ENCODE results near the gene CORO2A.

CORO2A gene

GRCh38 chr9:98158071-98158831 lies 34.2 kb downstream of the CORO2A start:
- no peak for DNase-seq (ENCODE audit: low read depth, low spot score)
- no peaks in the 10 kb centered on the region for H3K9me3 ChIP-seq (ENCODE audit: control insufficient read depth, insufficient read depth, low read length)
- no peak overlapping the region for H3K27ac ChIP-seq (ENCODE audit: low read length)
- no peaks in the 10 kb centered on the region; the same call in 1 of the 2 replicates for H3K4me1 ChIP-seq (ENCODE audit: control insufficient read depth, insufficient read depth, low read length)
- H3K27me3 ChIP-seq (ENCODE audit: control insufficient read depth, insufficient read depth, low read length), result no peaks in the 10 kb centered on the region
- no CpG with 5 or more reads among the region's 4 CpGs for WGBS (ENCODE audit: insufficient coverage, insufficient read length)
- H3K36me3 ChIP-seq (ENCODE audit: control insufficient read depth, insufficient read depth, low read length), result no peaks in the 10 kb centered on the region
- H3K4me3 ChIP-seq (ENCODE audit: low read length), result no peak overlapping the region

GRCh38 chr9:98157372-98157771 lies 35.1 kb downstream of the CORO2A start:
- Histone ChIP-seq H3K4me3 (ENCODE audit: low read length) (no peak overlapping the region), H3K27me3 (ENCODE audit: control insufficient read depth, insufficient read depth, low read length) (no peaks in the 10 kb centered on the region), H3K9me3 (ENCODE audit: control insufficient read depth, insufficient read depth, low read length) (no peaks in the 10 kb centered on the region), H3K36me3 (ENCODE audit: control insufficient read depth, insufficient read depth, low read length) (0 out of 2 replicates have a peak, but pooled peaks cover under 1% of the 10 kb centered on the region), H3K4me1 (ENCODE audit: control insufficient read depth, insufficient read depth, low read length) (no peaks in the 10 kb centered on the region), H3K27ac (ENCODE audit: low read length) (no peak overlapping the region)
- no CpG with 5 or more reads among the region's 10 CpGs for WGBS (ENCODE audit: insufficient coverage, insufficient read length)
- DNase-seq (ENCODE audit: low read depth, low spot score), result no peak

GRCh38 chr9:98154678-98155077 lies 37.8 kb downstream of the CORO2A start:
- H3K4me3 ChIP-seq (ENCODE audit: low read length), result no peak overlapping the region
- no peak for DNase-seq (ENCODE audit: low read depth, low spot score)
- no CpG with 5 or more reads among the region's 2 CpGs for WGBS (ENCODE audit: insufficient coverage, insufficient read length)
- no peak overlapping the region for H3K27ac ChIP-seq (ENCODE audit: low read length)
- H3K27me3 ChIP-seq (ENCODE audit: control insufficient read depth, insufficient read depth, low read length), result no peaks in the 10 kb centered on the region
- H3K9me3 ChIP-seq (ENCODE audit: control insufficient read depth, insufficient read depth, low read length), result no peaks in the 10 kb centered on the region
- H3K4me1 ChIP-seq (ENCODE audit: control insufficient read depth, insufficient read depth, low read length), result no peaks in the 10 kb centered on the region
- 0 out of 2 replicates have a peak, but pooled peaks cover 3% of the 10 kb centered on the region for H3K36me3 ChIP-seq (ENCODE audit: control insufficient read depth, insufficient read depth, low read length)

GRCh38 chr9:98152526-98152925 lies 39.9 kb downstream of the CORO2A start:
- Histone ChIP-seq H3K4me1 (ENCODE audit: control insufficient read depth, insufficient read depth, low read length) (no peaks in the 10 kb centered on the region), H3K9me3 (ENCODE audit: control insufficient read depth, insufficient read depth, low read length) (no peaks in the 10 kb centered on the region), H3K27me3 (ENCODE audit: control insufficient read depth, insufficient read depth, low read length) (no peaks in the 10 kb centered on the region), H3K27ac (ENCODE audit: low read length) (no peak overlapping the region), H3K36me3 (ENCODE audit: control insufficient read depth, insufficient read depth, low read length) (0 out of 2 replicates have a peak, but pooled peaks cover 3% of the 10 kb centered on the region), H3K4me3 (ENCODE audit: low read length) (no peak overlapping the region)
- DNase-seq (ENCODE audit: low read depth, low spot score), result no peak

- Histone ChIP-seq H3K4me1 (ENCODE audit: control insufficient read depth, insufficient read depth, low read length) (no peaks in the 10 kb centered on the region), H3K27me3 (ENCODE audit: control insufficient read depth, insufficient read depth, low read length) (no peaks in the 10 kb centered on the region), H3K4me3 (ENCODE audit: low read length) (no peak overlapping the region), H3K36me3 (ENCODE audit: control insufficient read depth, insufficient read depth, low read length) (0 out of 2 replicates have a peak, but pooled peaks cover 3% of the 10 kb centered on the region), H3K9me3 (ENCODE audit: control insufficient read depth, insufficient read depth, low read length) (no peaks in the 10 kb centered on the region), H3K27ac (ENCODE audit: low read length) (no peak overlapping the region)
- no CpG with 5 or more reads among the region's 3 CpGs for WGBS (ENCODE audit: insufficient coverage, insufficient read length)
- no peak for DNase-seq (ENCODE audit: low read depth, low spot score)
These were observed 41.7 kb downstream of the CORO2A start for GRCh38 chr9:98150721-98151120.

- Histone ChIP-seq H3K36me3 (ENCODE audit: control insufficient read depth, insufficient read depth, low read length) (0 out of 2 replicates have a peak, but pooled peaks cover 3% of the 10 kb centered on the region), H3K27me3 (ENCODE audit: control insufficient read depth, insufficient read depth, low read length) (no peaks in the 10 kb centered on the region), H3K4me1 (ENCODE audit: control insufficient read depth, insufficient read depth, low read length) (no peaks in the 10 kb centered on the region), H3K4me3 (ENCODE audit: low read length) (no peak overlapping the region), H3K9me3 (ENCODE audit: control insufficient read depth, insufficient read depth, low read length) (no peaks in the 10 kb centered on the region), H3K27ac (ENCODE audit: low read length) (no peak overlapping the region)
- DNase-seq (ENCODE audit: low read depth, low spot score), result no peak
- no CpG with 5 or more reads among the region's 7 CpGs for WGBS (ENCODE audit: insufficient coverage, insufficient read length)
These were observed 42.3 kb downstream of the CORO2A start for GRCh38 chr9:98150164-98150563.

- Histone ChIP-seq H3K4me1 (ENCODE audit: control insufficient read depth, insufficient read depth, low read length) (no peaks in the 10 kb centered on the region), H3K9me3 (ENCODE audit: control insufficient read depth, insufficient read depth, low read length) (no peaks in the 10 kb centered on the region), H3K27ac (ENCODE audit: low read length) (no peak overlapping the region), H3K36me3 (ENCODE audit: control insufficient read depth, insufficient read depth, low read length) (0 out of 2 replicates have a peak, but pooled peaks cover 3% of the 10 kb centered on the region), H3K4me3 (ENCODE audit: low read length) (no peak overlapping the region), H3K27me3 (ENCODE audit: control insufficient read depth, insufficient read depth, low read length) (no peaks in the 10 kb centered on the region)
- WGBS (ENCODE audit: insufficient coverage, insufficient read length), result no CpG with 5 or more reads among the region's 3 CpGs
- DNase-seq (ENCODE audit: low read depth, low spot score), result no peak
These were observed 43.0 kb downstream of the CORO2A start for GRCh38 chr9:98149422-98149821.

- no CpG with 5 or more reads among the region's 2 CpGs for WGBS (ENCODE audit: insufficient coverage, insufficient read length)
- 0 out of 2 replicates have a peak, but pooled peaks cover 3% of the 10 kb centered on the region for H3K36me3 ChIP-seq (ENCODE audit: control insufficient read depth, insufficient read depth, low read length)
- H3K4me3 ChIP-seq (ENCODE audit: low read length), result no peak overlapping the region
- H3K4me1 ChIP-seq (ENCODE audit: control insufficient read depth, insufficient read depth, low read length), result no peaks in the 10 kb centered on the region
- H3K27ac ChIP-seq (ENCODE audit: low read length), result no peak overlapping the region
- H3K27me3 ChIP-seq (ENCODE audit: control insufficient read depth, insufficient read depth, low read length), result no peaks in the 10 kb centered on the region
- DNase-seq (ENCODE audit: low read depth, low spot score), result no peak
- no peaks in the 10 kb centered on the region for H3K9me3 ChIP-seq (ENCODE audit: control insufficient read depth, insufficient read depth, low read length)
These were observed 44.0 kb downstream of the CORO2A start for GRCh38 chr9:98148486-98148885.

- H3K27ac ChIP-seq (ENCODE audit: low read length), result no peak overlapping the region
- 0 out of 2 replicates have a peak, but pooled peaks cover 3% of the 10 kb centered on the region for H3K36me3 ChIP-seq (ENCODE audit: control insufficient read depth, insufficient read depth, low read length)
- no peak for DNase-seq (ENCODE audit: low read depth, low spot score)
- H3K4me1 ChIP-seq (ENCODE audit: control insufficient read depth, insufficient read depth, low read length), result no peaks in the 10 kb centered on the region
- no CpG with 5 or more reads among the region's 2 CpGs for WGBS (ENCODE audit: insufficient coverage, insufficient read length)
- no peaks in the 10 kb centered on the region for H3K9me3 ChIP-seq (ENCODE audit: control insufficient read depth, insufficient read depth, low read length)
- H3K4me3 ChIP-seq (ENCODE audit: low read length), result no peak overlapping the region
- no peaks in the 10 kb centered on the region for H3K27me3 ChIP-seq (ENCODE audit: control insufficient read depth, insufficient read depth, low read length)
These were observed 44.9 kb downstream of the CORO2A start for GRCh38 chr9:98147582-98147981.

GRCh38 chr9:98146101-98146991 lies 46.1 kb downstream of the CORO2A start:
- H3K27me3 ChIP-seq (ENCODE audit: control insufficient read depth, insufficient read depth, low read length), result no peaks in the 10 kb centered on the region
- no peaks in the 10 kb centered on the region for H3K4me1 ChIP-seq (ENCODE audit: control insufficient read depth, insufficient read depth, low read length)
- H3K27ac ChIP-seq (ENCODE audit: low read length), result no peak overlapping the region
- H3K4me3 ChIP-seq (ENCODE audit: low read length), result no peak overlapping the region
- H3K36me3 ChIP-seq (ENCODE audit: control insufficient read depth, insufficient read depth, low read length), result no peaks in the 10 kb centered on the region
- no peak for DNase-seq (ENCODE audit: low read depth, low spot score)
- no peaks in the 10 kb centered on the region for H3K9me3 ChIP-seq (ENCODE audit: control insufficient read depth, insufficient read depth, low read length)
- no CpG with 5 or more reads among the region's 7 CpGs for WGBS (ENCODE audit: insufficient coverage, insufficient read length)
